Measurements from ENCODE around the gene PRM1. TPM values are rescaled to one million over a fixed set of nuclear protein-coding genes. Genes with fewer than 3 reads are reported as not detected.

The PRM1 gene, protein sequence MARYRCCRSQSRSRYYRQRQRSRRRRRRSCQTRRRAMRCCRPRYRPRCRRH
- total RNA-seq = not detected in 2 replicates

DNA sequence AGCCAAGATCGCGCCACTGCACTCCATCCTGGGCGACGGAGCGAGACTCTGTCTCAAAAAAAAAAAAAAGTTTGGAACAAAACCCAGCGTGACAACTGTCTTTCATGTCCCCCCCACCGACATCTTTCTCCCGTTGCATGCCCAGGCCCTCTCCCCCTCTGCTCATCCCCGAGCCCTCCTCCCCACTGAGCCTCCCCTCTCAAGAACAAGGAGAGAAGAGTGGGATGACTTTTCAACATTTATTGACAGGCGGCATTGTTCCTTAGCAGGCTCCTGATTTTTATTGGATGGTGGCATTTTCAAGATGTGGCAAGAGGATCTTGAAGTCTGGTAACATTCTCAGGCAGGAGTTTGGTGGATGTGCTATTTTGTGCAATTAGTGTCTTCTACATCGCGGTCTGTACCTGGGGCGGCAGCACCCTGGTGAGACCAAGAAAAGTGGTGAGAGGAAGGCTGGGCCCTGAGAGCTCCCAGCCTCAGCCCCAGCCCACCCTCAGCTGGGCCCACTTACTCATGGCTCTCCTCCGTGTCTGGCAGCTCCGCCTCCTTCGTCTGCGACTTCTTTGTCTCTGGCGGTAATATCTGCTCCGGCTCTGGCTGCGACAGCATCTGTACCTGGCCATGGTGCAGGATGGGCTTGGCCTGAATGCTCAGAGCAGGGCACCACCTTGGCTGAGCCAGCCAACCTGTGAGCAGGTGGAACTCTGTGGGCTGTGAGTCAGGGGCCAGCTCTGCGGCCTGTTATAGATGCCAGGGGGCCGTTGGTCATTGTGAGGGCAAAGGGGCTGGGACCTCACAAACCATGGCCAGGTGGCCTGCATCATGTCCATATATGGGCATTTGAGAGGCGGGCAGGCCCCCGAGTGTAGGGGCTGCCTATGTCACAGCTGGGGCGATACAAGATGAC, at the start of gene PRM1:
TSS of gene PRM1 (minus strand) at position 715 of the 907 bp plus-strand sequence. CDS start at position 623, 92 bp downstream.

DNA sequence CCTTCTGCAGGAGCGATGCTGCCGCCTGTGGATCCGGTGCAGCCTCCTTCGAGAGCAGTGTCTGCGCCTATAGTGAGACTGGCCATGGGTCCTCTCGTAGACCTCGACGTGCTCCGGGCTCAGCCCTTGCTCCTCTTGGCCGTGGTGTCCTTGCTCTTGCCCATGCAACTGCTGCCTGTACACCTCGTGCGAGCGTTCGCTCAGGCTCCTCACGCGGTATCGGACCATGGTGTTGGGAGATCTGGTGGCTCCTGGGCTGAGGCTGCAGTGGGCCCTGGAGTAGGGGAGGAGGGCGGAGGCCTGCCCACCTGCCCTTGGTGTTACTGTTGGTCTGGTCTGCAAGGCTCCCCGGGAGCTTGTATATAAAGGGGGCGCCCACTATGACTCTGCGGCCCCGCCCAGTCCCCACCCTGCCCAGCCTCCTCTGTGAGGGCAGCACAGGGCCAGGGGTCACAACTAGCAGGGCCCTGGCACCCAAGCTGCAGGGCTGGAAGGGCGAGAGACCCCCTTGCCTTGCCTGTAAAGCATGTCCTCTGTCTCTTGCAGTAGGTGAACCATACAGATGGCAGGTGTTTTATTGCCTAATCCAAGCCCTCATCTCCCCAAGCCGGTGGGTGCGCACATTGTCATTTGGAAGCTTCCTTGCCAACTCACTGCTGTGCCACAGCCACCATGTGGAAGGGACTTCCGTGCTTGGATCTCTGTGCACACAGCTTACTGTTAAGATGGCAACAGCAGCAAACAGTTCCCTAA, 4.8 kb downstream of the PRM1 start, which contains the start of gene PRM2:
TSS of gene PRM2 (minus strand) at position 338 of the 753 bp plus-strand sequence. CDS start at position 228, 110 bp downstream.

DNA sequence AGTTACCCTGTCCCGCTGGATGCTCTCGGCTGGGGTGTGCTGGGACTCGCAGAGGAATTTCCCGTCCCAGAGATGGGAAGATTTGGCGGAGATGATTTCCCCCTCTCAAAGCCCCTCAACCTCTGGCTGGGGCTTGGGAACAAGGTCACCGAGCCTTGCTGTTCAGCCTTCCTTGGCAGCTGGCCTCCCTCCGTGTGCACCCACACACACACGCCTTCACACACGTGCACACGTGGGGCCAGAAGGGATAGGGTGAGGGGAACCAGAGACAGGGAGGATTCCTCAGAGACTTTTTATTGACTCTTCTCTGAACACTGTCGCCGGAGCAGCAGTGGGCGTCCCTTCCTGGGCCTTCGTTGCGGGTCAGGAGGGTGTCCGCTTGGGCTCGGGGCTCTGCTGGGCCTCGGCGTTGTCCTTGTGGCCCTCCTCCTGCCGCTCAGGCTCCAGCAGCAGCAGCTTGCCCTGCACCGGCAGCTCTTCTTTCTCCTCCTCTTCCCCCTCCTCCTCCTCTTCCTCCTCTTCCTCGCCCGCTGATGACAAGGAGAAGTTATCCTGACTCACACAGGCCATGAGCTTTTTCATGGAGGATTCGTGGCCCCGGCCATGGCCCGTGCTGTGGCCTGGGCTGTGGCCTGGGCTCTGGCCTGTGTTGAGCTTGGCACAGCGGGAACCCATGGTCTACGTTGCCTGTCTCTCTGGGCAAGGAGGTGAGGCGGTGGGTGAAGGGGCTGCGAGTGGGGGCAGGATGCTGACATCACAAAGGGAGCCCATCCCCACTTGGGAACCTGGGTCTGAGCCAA, 8.0 kb downstream of the PRM1 start, which contains the start of gene PRM3:
TSS of gene PRM3 (minus strand) at position 709 of the 800 bp plus-strand sequence. CDS start at position 675, 34 bp downstream.

DNA sequence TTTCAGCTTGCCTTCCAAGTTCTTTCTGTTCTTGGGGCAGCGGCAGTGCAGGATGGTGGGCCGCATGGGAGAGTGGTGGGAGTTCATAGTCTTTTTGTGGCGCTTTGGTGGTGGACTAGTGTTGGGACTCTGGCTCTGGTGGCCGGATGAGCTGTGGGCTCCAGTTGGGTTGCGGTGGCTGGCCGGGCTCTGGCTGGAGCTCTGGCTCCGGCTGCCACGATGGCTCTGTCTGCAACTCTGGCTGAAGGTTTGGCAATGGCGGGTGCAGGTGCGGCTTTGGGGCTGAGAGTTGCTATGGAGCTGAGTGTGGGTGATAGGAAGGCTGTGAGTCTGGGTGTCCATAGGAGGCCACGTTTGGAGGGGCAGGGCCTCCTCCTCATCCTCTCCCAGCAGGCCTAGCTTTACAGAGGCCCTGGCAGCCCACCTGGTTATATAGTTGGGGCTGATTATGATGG, 12.2 kb downstream of the PRM1 start, which contains the start of gene TNP2:
TSS of gene TNP2 (minus strand) at position 405 of the 455 bp plus-strand sequence. CDS start at position 342, 63 bp downstream.

DNA sequence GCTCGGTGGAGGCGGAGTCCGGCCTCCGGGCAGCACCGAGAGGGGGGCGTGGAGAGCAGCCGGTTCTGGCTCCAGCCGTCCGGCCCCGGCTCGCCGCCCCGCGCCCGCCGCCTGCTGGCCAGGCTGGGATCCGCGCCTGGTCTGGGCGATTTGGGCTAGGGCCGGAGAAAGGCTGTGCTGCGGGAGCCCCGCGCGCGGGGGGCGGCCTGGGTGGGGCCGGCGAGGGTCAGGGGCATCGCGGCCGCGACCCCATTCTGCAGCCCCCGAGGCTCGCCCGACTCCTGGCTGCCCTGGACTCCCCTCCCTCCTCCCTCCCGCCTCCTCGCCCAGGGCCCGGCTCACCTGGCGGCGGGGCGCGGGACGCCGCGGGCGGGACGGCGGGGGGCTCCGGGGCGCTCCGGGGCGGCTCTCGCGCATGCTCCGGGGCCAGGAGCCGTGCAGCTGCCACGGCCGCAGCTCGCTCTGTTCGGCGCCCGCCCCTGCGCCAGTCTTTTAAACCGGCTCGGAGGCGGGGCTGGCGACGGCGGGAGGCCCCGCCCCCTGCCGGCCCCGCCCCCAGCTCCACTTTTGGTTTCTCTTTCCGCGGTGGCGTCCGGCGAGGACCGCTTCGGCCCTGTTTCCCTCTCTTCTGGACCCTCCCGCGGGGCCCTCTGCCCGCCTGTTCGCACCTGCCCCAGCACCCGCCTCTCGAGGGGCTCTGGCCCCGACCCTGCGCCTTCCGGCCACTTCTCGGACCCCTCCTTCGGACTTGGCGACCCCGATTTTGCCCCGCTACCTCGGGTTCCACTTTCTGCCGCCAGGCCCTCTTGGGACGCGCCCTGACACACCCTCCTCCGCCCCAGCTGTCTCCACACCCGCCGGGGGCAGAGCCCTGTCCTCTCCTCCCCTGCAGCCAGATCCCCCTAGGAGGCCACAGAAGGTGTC, 25.1 kb downstream of the PRM1 start, which contains the start of gene SOCS1:
TSS of gene SOCS1 (minus strand) at position 468 of the 924 bp plus-strand sequence. CDS start 726 bp downstream, outside the sequence.

Small RNA genes within 50 kb of the gene (small RNA-seq; reads per million reads assigned to genes)
- gene MIR548H2 = not detected
- not detected for gene RF00019
- not detected for gene RF00554

Other genes with a start within 250 kb of the PRM1 start
- 1.8 and 2.7 TPM in 2 replicates for gene SOCS1, start 25.1 kb downstream of the PRM1 start, total RNA-seq
- gene TNP2, start 12.0 kb downstream of the PRM1 start, total RNA-seq = not detected in 2 replicates
- gene PRM3, start 7.7 kb downstream of the PRM1 start, total RNA-seq = not detected in 2 replicates
- not detected in 2 replicates for gene PRM2, start 4.8 kb downstream of the PRM1 start, total RNA-seq
- 3.1 and 5.7 TPM in 2 replicates for gene RMI2, start 64.1 kb upstream of the PRM1 start, total RNA-seq

Measured in articular chondrocyte of knee joint (primary cell).